GM21529 (cell line): Measurements from ENCODE around the gene CPNE5.

Experiments used
- ATAC-seq: cut with Tn5 transposase; IDR thresholded peaks from one replicate; pipeline ENCODE4 v1.9.1; 2021; ENCODE audit not compliant: unreplicated experiment

Gene CPNE5

GRCh38 chr6:36794713-36795065 is 44.6 kb downstream of the CPNE5 start:
- ATAC-seq, result no peak

- ATAC-seq, result no peak
Measured at GRCh38 chr6:36793913-36794712, 45.1 kb downstream of the CPNE5 start.

- no peak for ATAC-seq
Measured at GRCh38 chr6:36793296-36793912, 45.8 kb downstream of the CPNE5 start.

- no peak for ATAC-seq
Measured at GRCh38 chr6:36791521-36792135, 47.6 kb downstream of the CPNE5 start.

GRCh38 chr6:36791085-36791484 is 48.2 kb downstream of the CPNE5 start:
- ATAC-seq, result no peak

GRCh38 chr6:36788768-36789167 is 50.5 kb downstream of the CPNE5 start:
- ATAC-seq, result no peak

- ATAC-seq, result no peak
Measured at GRCh38 chr6:36788186-36788585, 51.1 kb downstream of the CPNE5 start.

- no peak for ATAC-seq
Measured at GRCh38 chr6:36787210-36787609, 52.0 kb downstream of the CPNE5 start.

GRCh38 chr6:36786055-36786675 is 53.1 kb downstream of the CPNE5 start:
- ATAC-seq, result no peak

GRCh38 chr6:36784376-36784636 is 54.9 kb downstream of the CPNE5 start:
- no peak for ATAC-seq

- ATAC-seq, result no peak
Measured at GRCh38 chr6:36783603-36784375, 55.5 kb downstream of the CPNE5 start.

GRCh38 chr6:36781669-36782068 is 57.6 kb downstream of the CPNE5 start:
- peak; percentile 62 for ATAC-seq

- ATAC-seq, result no peak
Measured at GRCh38 chr6:36780442-36781177, 58.6 kb downstream of the CPNE5 start.

- ATAC-seq, result no peak
Measured at GRCh38 chr6:36779227-36779626, 60.0 kb downstream of the CPNE5 start.

- ATAC-seq, result no peak
Measured at GRCh38 chr6:36777801-36778200, 61.4 kb downstream of the CPNE5 start.

- no peak for ATAC-seq
Measured at GRCh38 chr6:36776167-36776566, 63.1 kb downstream of the CPNE5 start.

- ATAC-seq, result no peak
Measured at GRCh38 chr6:36774331-36774730, 64.9 kb downstream of the CPNE5 start.

GRCh38 chr6:36772397-36772796 is 66.8 kb downstream of the CPNE5 start:
- no peak for ATAC-seq

GRCh38 chr6:36771145-36771544 is 68.1 kb downstream of the CPNE5 start:
- no peak for ATAC-seq

- ATAC-seq, result no peak
Measured at GRCh38 chr6:36769676-36770499, 69.4 kb downstream of the CPNE5 start.
